Memory B cell (primary cell): ENCODE results near the gene RPS17.
"Not testable (repeated sequence)": the region's sequence is repeated elsewhere in the genome, so short reads cannot be mapped to it uniquely, and the experiment has no call there.

Source experiments
- ATAC-seq: fragments of 150-1000 bp; cut with Tn5 transposase; 2 replicates; pipeline ENCODE4 v1.10.0; 2021; ENCODE audit warnings: low read depth, mild to moderate bottlenecking, moderate library complexity
- DNase-seq, 2 donors: peaks; one replicate each; pipeline ENCODE4 v3.0.0; 2022; ENCODE audit warnings: low spot score in 2 of 2
- H3K27ac Mint-ChIP-seq: one replicate; pipeline ENCODE4 v1.8.0; 2022; ENCODE audit warnings: mild to moderate bottlenecking, moderate library complexity, mixed read lengths
- H3K27me3 Mint-ChIP-seq: one replicate; pipeline ENCODE4 v1.8.0; 2022; ENCODE audit warnings: mixed read lengths
- H3K36me3 Mint-ChIP-seq: one replicate; pipeline ENCODE4 v1.8.0; 2022; ENCODE audit warnings: mild to moderate bottlenecking, mixed read lengths
- H3K4me1 Mint-ChIP-seq: one replicate; pipeline ENCODE4 v1.8.0; 2022; ENCODE audit warnings: mixed read lengths
- H3K4me3 Mint-ChIP-seq: one replicate; pipeline ENCODE4 v1.8.0; 2022; ENCODE audit warnings: mild to moderate bottlenecking, moderate library complexity, mixed read lengths
- H3K9me3 Mint-ChIP-seq: one replicate; pipeline ENCODE4 v1.8.0; 2022; ENCODE audit warnings: mixed read lengths

RPS17 gene

GRCh38 chr15:82538961-82539690 lies 1.1 kb downstream of the RPS17 start:
- Mint-ChIP-seq H3K4me3 (peak overlapping the region; percentile 99), H3K36me3 (peaks cover 27% of the 10 kb centered on the region), H3K4me1 (peaks cover 24% of the 10 kb centered on the region), H3K27me3 (no peaks in the 10 kb centered on the region), H3K9me3 (no peaks in the 10 kb centered on the region), H3K27ac (peak overlapping the region; percentile 90)
- ATAC-seq (no peak), DNase-seq (no peak)

- Mint-ChIP-seq H3K36me3 (peaks cover 30% of the 10 kb centered on the region), H3K4me3 (no peak overlapping the region), H3K9me3 (no peaks in the 10 kb centered on the region), H3K4me1 (peaks cover 24% of the 10 kb centered on the region), H3K27me3 (no peaks in the 10 kb centered on the region), H3K27ac (peak overlapping the region; percentile 90)
- no peak for DNase-seq
- ATAC-seq: no peak
Observed at GRCh38 chr15:82537351-82537908, 2.8 kb downstream of the RPS17 start.

GRCh38 chr15:82536409-82537350 lies 3.6 kb downstream of the RPS17 start:
- ATAC-seq: no peak
- H3K27me3 Mint-ChIP-seq: no peaks in the 10 kb centered on the region
- peaks cover 30% of the 10 kb centered on the region for H3K36me3 Mint-ChIP-seq
- H3K4me3 Mint-ChIP-seq: no peak overlapping the region
- DNase-seq: peak in 1 of 2 donors; percentile 11
- peaks cover 24% of the 10 kb centered on the region for H3K4me1 Mint-ChIP-seq
- H3K27ac Mint-ChIP-seq: peak overlapping the region; percentile 41
- H3K9me3 Mint-ChIP-seq: no peaks in the 10 kb centered on the region

- H3K9me3 Mint-ChIP-seq: no peaks in the 10 kb centered on the region
- H3K27me3 Mint-ChIP-seq: no peaks in the 10 kb centered on the region
- H3K36me3 Mint-ChIP-seq: peaks cover 30% of the 10 kb centered on the region
- no peak for ATAC-seq
- no peak overlapping the region for H3K4me3 Mint-ChIP-seq
- DNase-seq: peak in 1 of 2 donors; percentile 9
- H3K27ac Mint-ChIP-seq: no peak overlapping the region
- peaks cover 23% of the 10 kb centered on the region for H3K4me1 Mint-ChIP-seq
Observed at GRCh38 chr15:82535566-82536408, 4.5 kb downstream of the RPS17 start.

DNA sequence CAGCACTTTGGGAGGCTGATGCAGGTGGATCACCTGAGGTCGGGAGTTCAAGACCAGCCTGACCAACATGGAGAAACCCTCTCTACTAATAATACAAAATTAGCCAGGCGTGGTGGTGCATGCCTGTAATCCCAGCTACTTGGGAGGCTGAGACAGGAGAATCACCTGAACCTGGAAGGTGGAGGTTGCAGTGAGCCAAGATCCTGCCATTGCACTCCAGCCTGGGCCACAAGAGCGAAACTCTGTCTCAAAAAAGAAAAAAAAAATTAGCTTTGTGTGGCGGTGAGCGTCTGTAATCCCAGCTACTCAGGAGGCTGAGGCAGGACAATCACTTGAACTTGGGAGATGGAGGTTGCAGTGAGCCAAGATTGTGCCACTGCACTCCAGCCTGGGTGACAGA lies 5.1 kb downstream of the RPS17 start:
- peaks cover 30% of the 10 kb centered on the region for H3K36me3 Mint-ChIP-seq
- H3K27me3 Mint-ChIP-seq, ATAC-seq, H3K27ac Mint-ChIP-seq, H3K9me3 Mint-ChIP-seq, H3K4me3 Mint-ChIP-seq: not testable (repeated sequence)
- H3K4me1 Mint-ChIP-seq: peaks cover 26% of the 10 kb centered on the region
- peak in 1 of 2 donors; percentile 1 for DNase-seq

DNA sequence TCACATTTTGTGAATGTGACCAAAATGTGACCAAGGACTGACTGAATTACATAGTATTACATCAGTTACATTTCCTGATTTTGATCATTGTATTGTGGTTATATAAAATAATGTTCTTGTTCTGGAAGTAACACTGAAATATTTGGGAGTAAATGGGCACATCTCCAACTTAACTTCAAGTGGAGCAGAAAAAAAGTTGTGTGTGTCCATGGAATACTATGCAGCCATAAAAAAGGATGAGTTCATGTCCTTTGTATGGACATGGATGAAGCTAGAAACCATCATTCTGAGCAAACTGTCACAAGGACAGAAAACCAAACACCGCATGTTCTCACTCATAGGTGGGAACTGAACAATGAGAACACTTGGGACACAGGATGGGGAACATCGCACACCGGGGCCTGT lies 5.8 kb downstream of the RPS17 start:
- H3K9me3 Mint-ChIP-seq, ATAC-seq, H3K27me3 Mint-ChIP-seq, DNase-seq, H3K27ac Mint-ChIP-seq, H3K4me3 Mint-ChIP-seq: not testable (repeated sequence)
- Mint-ChIP-seq H3K4me1 (peaks cover 26% of the 10 kb centered on the region), H3K36me3 (peaks cover 30% of the 10 kb centered on the region)

DNA sequence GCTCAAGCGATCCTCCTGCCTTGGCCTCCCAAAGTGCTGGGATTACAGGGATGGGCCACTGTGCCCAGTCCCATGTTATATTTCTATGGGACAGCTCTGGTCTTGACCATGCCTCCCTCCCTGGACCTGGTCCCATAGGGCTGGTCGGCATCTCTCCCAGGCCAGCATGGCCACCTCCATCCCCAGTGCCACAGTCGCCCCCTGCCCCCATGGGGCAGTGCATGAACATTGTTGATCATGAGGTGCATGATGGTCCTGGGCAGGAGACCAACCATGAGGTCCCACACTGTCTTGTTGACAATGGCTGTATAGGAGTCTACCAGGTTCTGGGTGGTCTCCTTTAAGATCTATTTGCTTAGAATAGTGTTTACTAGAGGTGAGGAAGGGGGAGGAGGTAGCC lies 6.5 kb downstream of the RPS17 start:
- ATAC-seq (no peak), DNase-seq (no peak)
- H3K27me3 Mint-ChIP-seq: no peaks in the 10 kb centered on the region
- peaks cover 21% of the 10 kb centered on the region for H3K4me1 Mint-ChIP-seq
- no peak overlapping the region for H3K27ac Mint-ChIP-seq
- H3K9me3 Mint-ChIP-seq: no peaks in the 10 kb centered on the region
- H3K4me3 Mint-ChIP-seq: no peak overlapping the region
- H3K36me3 Mint-ChIP-seq: peaks cover 26% of the 10 kb centered on the region

GRCh38 chr15:82532991-82533481 lies 7.2 kb downstream of the RPS17 start:
- no peak for ATAC-seq

GRCh38 chr15:82532383-82532990 lies 7.8 kb downstream of the RPS17 start:
- H3K27me3 Mint-ChIP-seq: no peaks in the 10 kb centered on the region
- peaks cover 20% of the 10 kb centered on the region for H3K36me3 Mint-ChIP-seq
- no peak for ATAC-seq
- H3K27ac Mint-ChIP-seq: no peak overlapping the region
- H3K4me3 Mint-ChIP-seq: no peak overlapping the region
- H3K4me1 Mint-ChIP-seq: peaks cover 17% of the 10 kb centered on the region
- DNase-seq: no peak
- H3K9me3 Mint-ChIP-seq: no peaks in the 10 kb centered on the region

More at GRCh38 chr15:82532991-82533481, 7.2 kb downstream of the RPS17 start:
- Mint-ChIP-seq H3K36me3 (peaks cover 23% of the 10 kb centered on the region), H3K4me1 (peaks cover 20% of the 10 kb centered on the region), H3K27me3 (no peaks in the 10 kb centered on the region), H3K4me3 (no peak overlapping the region), H3K9me3 (no peaks in the 10 kb centered on the region), H3K27ac (no peak overlapping the region)
- no peak for DNase-seq

DNA sequence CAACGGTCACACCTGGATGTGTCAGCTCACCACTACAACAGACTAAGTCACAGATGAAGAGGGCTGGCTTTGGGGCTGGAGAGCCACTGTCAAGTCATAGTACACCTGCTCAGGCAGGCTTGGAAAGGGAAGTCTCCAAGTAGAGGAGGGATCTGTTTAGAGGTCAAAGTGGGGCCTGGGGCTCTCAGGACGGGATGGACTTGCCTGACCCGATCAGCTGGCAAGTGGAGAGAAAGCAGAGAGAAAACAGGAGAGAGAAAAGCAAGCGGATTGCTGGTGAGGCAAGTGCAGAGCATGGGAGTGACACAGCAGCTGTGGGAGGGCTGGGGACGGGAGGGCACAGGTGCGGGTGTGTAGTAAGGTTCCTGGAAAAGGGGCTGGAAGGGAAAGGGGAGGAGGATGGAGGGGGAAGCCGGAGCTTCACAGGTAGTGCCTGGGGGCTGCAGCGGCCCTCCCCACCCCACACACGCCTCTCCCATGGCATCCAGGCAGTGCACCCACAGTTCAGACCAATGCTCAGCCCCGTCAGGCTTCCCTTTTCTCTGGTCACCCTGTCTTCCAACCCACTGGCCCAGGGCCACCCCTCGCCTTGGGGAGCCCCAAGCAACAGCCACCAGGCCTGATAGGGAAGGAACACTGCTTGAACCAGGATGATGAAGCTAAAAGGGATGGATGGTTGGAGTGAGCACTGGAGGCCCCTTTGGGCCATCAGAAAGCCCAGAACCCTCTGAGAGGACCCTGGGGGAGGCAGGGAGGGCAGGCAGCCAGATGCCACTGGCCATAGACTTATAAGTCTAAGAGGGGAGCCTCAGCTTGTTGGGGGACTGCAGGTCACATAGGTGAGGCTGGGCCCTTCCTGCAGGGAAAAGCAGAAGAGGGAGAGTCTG lies 8.5 kb downstream of the RPS17 start:
- ATAC-seq: no peak

GRCh38 chr15:82530606-82531379 lies 9.5 kb downstream of the RPS17 start:
- ATAC-seq (peak; percentile 90), DNase-seq (peak; percentile 63 to 80)
- H3K27ac Mint-ChIP-seq: peak overlapping the region; percentile 25
- H3K27me3 Mint-ChIP-seq: no peaks in the 10 kb centered on the region
- peak overlapping the region; percentile 81 for H3K4me3 Mint-ChIP-seq
- no peaks in the 10 kb centered on the region for H3K9me3 Mint-ChIP-seq
- peaks cover 7% of the 10 kb centered on the region for H3K4me1 Mint-ChIP-seq
- peaks cover 7% of the 10 kb centered on the region for H3K36me3 Mint-ChIP-seq

More for the DNA sequence above, 8.5 kb downstream of the RPS17 start:
- Mint-ChIP-seq H3K9me3 (no peaks in the 10 kb centered on the region), H3K27ac (no peak overlapping the region), H3K36me3 (peaks cover 15% of the 10 kb centered on the region), H3K4me3 (no peak overlapping the region), H3K27me3 (no peaks in the 10 kb centered on the region), H3K4me1 (peaks cover 11% of the 10 kb centered on the region)
- DNase-seq: no peak

DNA sequence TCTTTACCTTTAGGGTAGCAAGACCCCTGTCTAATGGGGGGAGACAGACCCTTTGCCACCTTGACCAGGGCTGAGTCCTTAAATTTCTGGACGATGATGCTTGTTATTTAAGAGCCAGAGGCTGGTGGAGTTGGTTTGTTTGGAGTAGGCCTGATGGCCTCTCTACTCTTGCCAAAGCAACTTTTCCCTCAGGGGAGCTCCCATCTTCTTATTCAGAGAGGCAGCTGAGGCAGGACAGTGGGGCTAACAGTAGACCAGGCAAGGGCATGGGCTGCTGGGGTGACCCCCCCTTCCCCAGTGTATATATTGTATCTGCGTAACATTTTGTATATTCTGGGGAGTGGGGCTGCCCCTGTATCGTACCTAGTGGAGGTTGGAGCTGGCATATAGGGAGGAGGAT lies 10.3 kb downstream of the RPS17 start:
- H3K4me1 Mint-ChIP-seq: peaks cover 7% of the 10 kb centered on the region
- no peak for DNase-seq
- H3K27me3 Mint-ChIP-seq: no peaks in the 10 kb centered on the region
- H3K36me3 Mint-ChIP-seq: peaks cover 7% of the 10 kb centered on the region
- H3K4me3 Mint-ChIP-seq: peak overlapping the region; percentile 18
- ATAC-seq: no peak
- no peaks in the 10 kb centered on the region for H3K9me3 Mint-ChIP-seq
- H3K27ac Mint-ChIP-seq: no peak overlapping the region
